H1 (cell line): ENCODE measurements around the gene NHLH1. TPM values are rescaled to one million over a fixed set of nuclear protein-coding genes. Genes with fewer than 3 reads are reported as not detected.

Source experiments
- CTCF ChIA-PET: fragments of 300-600 bp; sonication (Branson Sonifier 250); formaldehyde crosslinking; loops from one replicate; lab custom pipeline; 2021; ENCODE audit not compliant: partially characterized antibody; lab: Charles Lee
- POLR2A ChIA-PET: fragments of 300-600 bp; sonication (Branson Sonifier 250); formaldehyde crosslinking; loops from one replicate; lab custom pipeline; 2021; ENCODE audit warnings: inconsistent platforms; ENCODE audit not compliant: partially characterized antibody; lab: Charles Lee
- DNase-seq, 2 experiments: peaks; one replicate each; pipeline versions ENCODE4 v3.0.0 to v3.0.0-alpha.2; 2010 to 2022; ENCODE audit warnings: low spot score in 2 of 2, low read depth in 1 of 2, mixed read lengths in 1 of 2
- FAIRE-seq: peaks from 2 replicates; lab custom pipeline; 2011; peaks lifted over from hg19 to GRCh38; lab: Jason Lieb, UNC
- H2AFZ ChIP-seq: 2 replicates; pipeline ENCODE4 v1.8.1; 2012; ENCODE audit warnings: low read length, inconsistent platforms
- H2AK5ac ChIP-seq: 2 replicates; pipeline ENCODE4 v1.6.1; 2013; ENCODE audit warnings: low read depth, low read length
- H2BK120ac ChIP-seq: replicated peaks from 2 replicates; pipeline ENCODE3; 2013; ENCODE audit warnings: low read depth, low read length, inconsistent platforms
- H2BK12ac ChIP-seq: 2 replicates; pipeline ENCODE4 v1.6.1; 2013; ENCODE audit warnings: low read depth, low read length
- H2BK15ac ChIP-seq: 2 replicates; pipeline ENCODE4 v1.6.1; 2013; ENCODE audit warnings: low read length
- H2BK20ac ChIP-seq: 2 replicates; pipeline ENCODE4 v1.6.1; 2013; ENCODE audit warnings: low read length
- H2BK5ac ChIP-seq: 2 replicates; pipeline ENCODE4 v1.6.1; 2013; ENCODE audit warnings: low read depth, low read length
- H3K14ac ChIP-seq: 2 replicates; pipeline ENCODE4 v1.6.1; 2013; ENCODE audit warnings: inconsistent platforms; ENCODE audit not compliant: insufficient read length
- H3K18ac ChIP-seq: 2 replicates; pipeline ENCODE4 v1.6.1; 2013; ENCODE audit warnings: low read length; ENCODE audit errors: extremely low read depth
- H3K23ac ChIP-seq: 2 replicates; pipeline ENCODE4 v1.6.1; 2013; ENCODE audit warnings: inconsistent platforms; ENCODE audit not compliant: insufficient read length
- H3K23me2 ChIP-seq: 2 replicates; pipeline ENCODE4 v1.6.1; 2013; ENCODE audit warnings: low read depth, low read length
- H3K27ac ChIP-seq: 2 replicates; pipeline ENCODE4 v1.6.1; 2011; ENCODE audit warnings: low read depth, low read length, inconsistent platforms
- H3K27me3 ChIP-seq, 4 experiments: replicated peaks in 1 of 4; 1 replicate in 1 of 4; 2 replicates in 3 of 4; pipeline versions ENCODE4 v1.6.1 to v1.8.1; 2011 to 2013; ENCODE audit warnings: low read length in 3 of 4, mild to moderate bottlenecking in 3 of 4, inconsistent platforms in 2 of 4, mixed read lengths in 2 of 4, moderate library complexity in 1 of 4; ENCODE audit not compliant: control insufficient read depth in 3 of 4, insufficient read depth in 3 of 4; ENCODE audit errors: extremely low read depth in 1 of 4
- H3K36me3 ChIP-seq, 4 experiments: 2 replicates each; pipeline versions ENCODE4 v1.6.1 to v1.8.1; 2011 to 2013; ENCODE audit warnings: mild to moderate bottlenecking in 4 of 4, low read length in 3 of 4, moderate library complexity in 2 of 4, control low read depth in 1 of 4, inconsistent platforms in 1 of 4; ENCODE audit not compliant: insufficient read depth in 4 of 4, control insufficient read depth in 2 of 4
- H3K4ac ChIP-seq: replicated peaks from 2 replicates; pipeline ENCODE3; 2013; ENCODE audit warnings: low read length, low read depth, mixed read lengths, inconsistent platforms; ENCODE audit not compliant: insufficient read length
- H3K4me1 ChIP-seq, 4 experiments: replicated peaks in 1 of 4; 1 replicate in 1 of 4; 2 replicates in 3 of 4; pipeline versions ENCODE4 v1.6.1 to v1.8.1; 2011 to 2013; ENCODE audit warnings: low read length in 3 of 4, inconsistent platforms in 2 of 4, mixed read lengths in 1 of 4; ENCODE audit not compliant: insufficient read depth in 4 of 4, control insufficient read depth in 3 of 4
- H3K4me2 ChIP-seq, 2 experiments: 2 replicates each; pipeline versions ENCODE4 v1.6.1 to v1.8.1; 2011 to 2013; ENCODE audit warnings: low read depth in 2 of 2, low read length in 2 of 2, control low read depth in 1 of 2, inconsistent platforms in 1 of 2, mild to moderate bottlenecking in 1 of 2; ENCODE audit not compliant: insufficient read depth in 1 of 2
- H3K4me3 ChIP-seq, 4 experiments: fragments of 200-600, 300-600 bp in 1 of 4; sonication (generic), shearing (Covaris generic), sonication (Bioruptor Twin) in 1 of 4; 2 replicates each; pipeline versions ENCODE4 v1.5.1 to v1.8.1; 2011 to 2016; ENCODE audit warnings: low read length in 4 of 4, low read depth in 3 of 4, control low read depth in 2 of 4, inconsistent platforms in 2 of 4, mild to moderate bottlenecking in 2 of 4, mixed read lengths in 1 of 4, moderate library complexity in 1 of 4; ENCODE audit not compliant: insufficient read depth in 2 of 4; ENCODE audit errors: extremely low read depth in 1 of 4
- H3K56ac ChIP-seq: replicated peaks from 2 replicates; pipeline ENCODE3; 2013; ENCODE audit warnings: low read depth, mild to moderate bottlenecking, mixed read lengths, low read length, inconsistent platforms; ENCODE audit not compliant: insufficient read length
- H3K79me1 ChIP-seq: 2 replicates; pipeline ENCODE4 v1.6.1; 2013; ENCODE audit warnings: low read depth, low read length, control low read depth
- H3K79me2 ChIP-seq, 2 experiments: 2 replicates each; pipeline versions ENCODE4 v1.6.1 to v1.8.1; 2012 to 2013; ENCODE audit warnings: low read length in 2 of 2, mild to moderate bottlenecking in 2 of 2, inconsistent platforms in 1 of 2; ENCODE audit not compliant: insufficient read depth in 2 of 2, control insufficient read depth in 1 of 2
- H3K9ac ChIP-seq, 4 experiments: replicated peaks in 1 of 4; 1 replicate in 1 of 4; 2 replicates in 3 of 4; pipeline versions ENCODE4 v1.6.1 to v1.8.1; 2011 to 2013; ENCODE audit warnings: low read depth in 3 of 4, low read length in 3 of 4, control low read depth in 2 of 4, mild to moderate bottlenecking in 2 of 4, moderate library complexity in 2 of 4, inconsistent platforms in 1 of 4; ENCODE audit errors: extremely low read depth in 1 of 4
- H3K9me3 ChIP-seq, 2 experiments: 2 replicates each; pipeline versions ENCODE4 v1.6.1 to v1.8.1; 2012 to 2013; ENCODE audit warnings: mild to moderate bottlenecking in 2 of 2, moderate library complexity in 2 of 2, control low read depth in 1 of 2, inconsistent platforms in 1 of 2, low read depth in 1 of 2, low read length in 1 of 2, mixed read lengths in 1 of 2; ENCODE audit not compliant: insufficient read depth in 2 of 2
- H4K20me1 ChIP-seq, 2 experiments: replicated peaks in 1 of 2; 2 replicates each; pipeline versions ENCODE3 to v1.8.1; 2011 to 2013; ENCODE audit warnings: inconsistent platforms in 2 of 2, low read length in 2 of 2, mild to moderate bottlenecking in 1 of 2; ENCODE audit not compliant: insufficient read depth in 2 of 2, control insufficient read depth in 1 of 2
- H4K5ac ChIP-seq: 2 replicates; pipeline ENCODE4 v1.6.1; 2013; ENCODE audit warnings: low read length, low read depth, mixed read lengths, inconsistent platforms; ENCODE audit not compliant: insufficient read length
- H4K8ac ChIP-seq: 2 replicates; pipeline ENCODE4 v1.8.0; 2013; ENCODE audit warnings: mild to moderate bottlenecking, moderate library complexity, low read length, inconsistent platforms; ENCODE audit not compliant: insufficient read depth; ENCODE audit errors: extremely low read depth
- H4K91ac ChIP-seq: replicated peaks from 2 replicates; pipeline ENCODE3; 2013; ENCODE audit warnings: low read length, mixed read lengths, inconsistent platforms; ENCODE audit not compliant: insufficient read length
- WGBS, 2 experiments: shearing (Covaris generic) in 1 of 2; methylation state at CpG; one replicate each; pipeline versions ENCODE4 v1.1.6 to v1.1.7; 2013 to 2015; ENCODE audit warnings: low lambda C conversion rate in 2 of 2, mixed read lengths in 2 of 2, inconsistent platforms in 1 of 2, low coverage in 1 of 2, missing lambda C conversion rate in 1 of 2; ENCODE audit not compliant: insufficient replicate concordance in 2 of 2, insufficient coverage in 1 of 2, insufficient read length in 1 of 2; ENCODE audit errors: extremely low coverage in 1 of 2, missing lambda C conversion rate in 1 of 2; 5-methylcytosine and 5-hydroxymethylcytosine counted together
- polyA plus RNA-seq, 7 experiments: library from polyadenylated mRNA; depleted of rRNA in 3 of 7; stranded (reverse) in 5 of 7; unstranded in 2 of 7; fragments of >200 nt in 5 of 7; fragments of 200-250 nt in 2 of 7; gene quantifications; 1 replicate in 5 of 7; 2 replicates in 1 of 7; 4 replicates in 1 of 7; pipeline versions ENCODE4 v1.2.1 to v1.2.3, GENCODE V29; 2011 to 2013; ENCODE audit warnings: missing spikeins in 2 of 7, mixed read lengths in 2 of 7
- total RNA-seq: library from RNA; stranded (reverse); fragmentation: NEBNext Ultra II Directional; extraction: Animal tissue kit (Norgen Biotek cat#: 25700); gene quantifications from 2 replicates; pipeline ENCODE4 v1.2.1, GENCODE V29; 2021
- TF ChIP-seq, protein P1 (sequence below): IDR thresholded peaks from 2 replicates; pipeline ENCODE4 v1.6.1; 2012; ENCODE audit warnings: inconsistent platforms

NHLH1 gene
- total and polyA plus RNA-seq, 2 of the 8 experiments (the other 6 are each of a cell fraction or from before 2014, with no cell fraction given) = 0.39 to 0.91 TPM

- Histone ChIP-seq H2BK15ac (no peak overlapping the region), H3K4me2 (no peak overlapping the region), H2AFZ (no peak overlapping the region), H3K14ac (no peak overlapping the region), H3K79me2 (no peaks in the 10 kb centered on the region), H3K9me3 (no peaks in the 10 kb centered on the region), H4K8ac (no peak overlapping the region), H4K91ac (no peak overlapping the region), H3K23me2 (0 out of 2 replicates have a peak, but pooled peaks cover 1% of the 10 kb centered on the region), H4K5ac (no peak overlapping the region), H2BK120ac (no peak overlapping the region), H3K36me3 (peaks cover 18 to 47% (median 40%) of the 10 kb centered on the region in 4 experiments), H2AK5ac (no peak overlapping the region), H3K79me1 (no peaks in the 10 kb centered on the region), H3K4me3 (no peak overlapping the region), H3K56ac (no peak overlapping the region), H4K20me1 (peaks cover 0 to 3% of the 10 kb centered on the region in 2 experiments), H2BK5ac (no peak overlapping the region)
- 94% methylated on average over 4 of the region's 4 CpGs; no CpG with 5 or more reads in 1 of the 2 experiments for WGBS, 2 experiments
- POLR2A ChIA-PET = interaction anchor here (0.6 to 17.2 kb wide), 2 partner anchors 18 to 73 kb away, joined by 3 to 244 read pairs; partner anchors contain the start of gene PEX19
- TF ChIP-seq, protein P1, sequence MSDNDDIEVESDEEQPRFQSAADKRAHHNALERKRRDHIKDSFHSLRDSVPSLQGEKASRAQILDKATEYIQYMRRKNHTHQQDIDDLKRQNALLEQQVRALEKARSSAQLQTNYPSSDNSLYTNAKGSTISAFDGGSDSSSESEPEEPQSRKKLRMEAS = no peak
- TF ChIP-seq, all 59 proteins: peak for 0
- no peak overlapping the region for H3K27ac ChIP-seq
- FAIRE-seq (no peak), DNase-seq (no peak)
- no peak overlapping the region for H3K4ac ChIP-seq
- no peak overlapping the region for H3K23ac ChIP-seq
- peaks cover 3 to 5% (median 4%) of the 10 kb centered on the region in 4 experiments; a peak in 5 of 7 replicates for H3K4me1 ChIP-seq
- H3K27me3 ChIP-seq = no peaks in the 10 kb centered on the region
- no peak overlapping the region for H3K9ac ChIP-seq
- CTCF ChIA-PET = interaction anchor here (1.2 to 26.0 kb wide), 6 partner anchors 9 to 234 kb away, joined by 3 to 683 read pairs (median 5); no protein-coding TSS in a partner anchor
- no peak overlapping the region for H3K18ac ChIP-seq
- no peak overlapping the region for H2BK20ac ChIP-seq
- H2BK12ac ChIP-seq = no peak overlapping the region
Measured at GRCh38 chr1:160358073-160358472, 8.8 kb upstream of the NHLH1 start.
